Hindlimb muscle (tissue), 1 donor: ENCODE results near the gene DPP6. TPM values are rescaled to one million over a fixed set of nuclear protein-coding genes. Genes with fewer than 3 reads are reported as not detected.

Experiments used
- DNase-seq: peaks from one replicate; pipeline ENCODE4 v3.0.0-alpha.2; 2013
- polyA plus RNA-seq: library from polyadenylated mRNA; unstranded; fragments of 120-200 nt; gene quantifications from one replicate; pipeline ENCODE4 v1.2.1, GENCODE V29; 2013; ENCODE audit not compliant: insufficient read length

The DPP6 gene
- polyA plus RNA-seq, 1 donor, result 2.0 TPM

- no peak for DNase-seq
These were observed 810.1 kb downstream of the DPP6 start for GRCh38 chr7:154862153-154862791.

GRCh38 chr7:154863766-154864522 is 811.7 kb downstream of the DPP6 start:
- no peak for DNase-seq

GRCh38 chr7:154864523-154864891 is 812.3 kb downstream of the DPP6 start:
- DNase-seq, result no peak

GRCh38 chr7:154865984-154866685 is 813.9 kb downstream of the DPP6 start:
- no peak for DNase-seq

GRCh38 chr7:154867068-154867467 is 814.9 kb downstream of the DPP6 start:
- DNase-seq, result no peak

GRCh38 chr7:154868921-154869320 is 816.7 kb downstream of the DPP6 start:
- DNase-seq, result no peak

- no peak for DNase-seq
These were observed 817.2 kb downstream of the DPP6 start for GRCh38 chr7:154869436-154869835.

GRCh38 chr7:154871507-154871906 is 819.3 kb downstream of the DPP6 start:
- DNase-seq, result no peak

- no peak for DNase-seq
These were observed 819.9 kb downstream of the DPP6 start for GRCh38 chr7:154871928-154872750.

- no peak for DNase-seq
These were observed 820.8 kb downstream of the DPP6 start for GRCh38 chr7:154872811-154873499.

GRCh38 chr7:154873500-154874121 is 821.4 kb downstream of the DPP6 start:
- no peak for DNase-seq

GRCh38 chr7:154874409-154875113 is 822.4 kb downstream of the DPP6 start:
- no peak for DNase-seq

- DNase-seq, result no peak
These were observed 823.1 kb downstream of the DPP6 start for GRCh38 chr7:154875297-154875696.

- no peak for DNase-seq
These were observed 824.3 kb downstream of the DPP6 start for GRCh38 chr7:154876516-154876915.

- no peak for DNase-seq
These were observed 824.8 kb downstream of the DPP6 start for GRCh38 chr7:154877031-154877430.

GRCh38 chr7:154879629-154880028 is 827.4 kb downstream of the DPP6 start:
- DNase-seq, result no peak

GRCh38 chr7:154880513-154880912 is 828.3 kb downstream of the DPP6 start:
- no peak for DNase-seq

- no peak for DNase-seq
These were observed 828.8 kb downstream of the DPP6 start for GRCh38 chr7:154881026-154881425.

- DNase-seq, result no peak
These were observed 829.3 kb downstream of the DPP6 start for GRCh38 chr7:154881526-154881925.

- DNase-seq, result no peak
These were observed 830.8 kb downstream of the DPP6 start for GRCh38 chr7:154882931-154883474.
